EH (cell line): Measurements from ENCODE around the gene UCKL1.
A peak's percentile ranks its signal among the peaks of the same experiment; 100 is the strongest.
"Not testable (repeated sequence)": the region's sequence is repeated elsewhere in the genome, so short reads cannot be mapped to it uniquely, and the experiment has no call there.

Source experiments
- DNase-seq: peaks from one replicate; pipeline ENCODE4 v3.0.0-alpha.2; 2015; ENCODE audit warnings: low read depth

UCKL1 gene

GRCh38 chr20:63942969-63943807 lies 13.0 kb downstream of the UCKL1 start:
- DNase-seq = no peak

DNA sequence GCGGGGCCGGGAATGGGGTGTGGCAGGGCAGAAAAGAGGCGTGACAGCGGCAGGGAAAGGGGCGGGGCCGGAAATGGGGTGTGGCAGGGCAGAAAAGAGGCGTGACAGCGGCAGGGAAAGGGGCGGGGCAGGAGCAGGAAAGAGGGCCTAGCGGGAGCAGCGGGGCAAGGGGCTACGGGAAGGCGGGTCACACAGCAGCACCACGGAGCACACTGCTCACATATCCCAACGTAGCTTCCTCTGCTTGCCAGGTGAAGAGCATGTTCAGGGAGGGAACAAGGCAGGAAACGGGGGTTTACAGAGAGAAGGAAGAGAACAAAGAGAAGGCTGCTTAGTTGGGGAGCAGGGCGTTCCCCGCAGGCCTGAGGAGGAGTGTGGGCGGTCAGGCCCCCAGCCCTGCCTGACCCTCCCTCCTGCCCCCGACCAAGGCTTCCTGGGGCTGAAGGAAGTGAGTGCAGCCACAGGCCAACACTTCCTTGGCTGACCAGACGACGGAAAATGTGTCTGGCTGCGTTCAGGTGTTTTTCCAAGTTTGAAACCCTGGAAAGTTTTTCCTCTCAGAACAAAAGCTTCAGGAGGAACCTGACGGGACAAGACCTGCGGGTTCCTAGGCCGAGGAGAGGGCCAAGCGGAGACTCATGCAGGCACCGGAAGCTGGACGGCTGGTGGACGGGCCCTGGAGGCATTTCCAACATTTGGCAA lies 13.8 kb downstream of the UCKL1 start:
- DNase-seq = peak; percentile 30

GRCh38 chr20:63941282-63942081 lies 14.7 kb downstream of the UCKL1 start:
- peak; percentile 15 for DNase-seq

DNA sequence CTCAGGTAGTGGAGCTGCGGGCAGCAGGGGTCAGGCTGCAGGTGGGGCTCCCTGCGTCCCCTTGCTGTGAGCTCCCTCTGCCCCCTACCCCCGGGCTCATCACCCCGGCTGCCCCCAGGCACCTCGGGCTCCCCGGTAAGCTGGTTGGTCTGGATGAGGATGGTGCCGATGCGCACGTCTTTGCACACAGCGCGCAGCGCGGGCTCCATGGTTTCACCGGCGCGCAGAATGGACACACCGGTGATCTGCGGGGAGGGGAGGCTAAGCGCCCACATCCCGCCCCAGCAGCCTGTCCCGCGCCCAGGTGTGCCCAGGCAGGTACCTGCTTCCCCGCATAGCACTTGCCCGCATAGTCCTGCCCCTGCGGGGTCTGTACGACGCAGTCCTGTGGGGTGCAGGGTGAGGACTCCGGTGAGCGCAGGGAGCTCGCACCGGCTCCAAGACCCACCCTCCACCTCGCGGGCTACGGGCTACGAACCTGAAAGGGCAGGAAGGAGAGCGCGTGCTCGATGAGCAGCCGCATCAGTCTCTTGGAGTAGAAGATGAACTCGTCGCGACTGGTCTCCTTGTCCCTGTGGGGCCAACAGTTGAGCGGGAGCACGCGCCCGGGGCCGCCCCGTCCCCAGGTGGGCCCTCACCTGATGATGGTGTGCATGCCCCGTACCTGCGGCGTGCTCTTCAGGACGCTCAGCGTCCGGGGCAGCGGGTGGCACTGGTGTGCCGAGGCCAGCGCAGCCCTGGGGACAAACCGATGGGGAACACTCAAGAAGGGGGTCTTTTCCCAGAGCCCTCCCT lies 15.5 kb downstream of the UCKL1 start:
- no peak for DNase-seq

DNA sequence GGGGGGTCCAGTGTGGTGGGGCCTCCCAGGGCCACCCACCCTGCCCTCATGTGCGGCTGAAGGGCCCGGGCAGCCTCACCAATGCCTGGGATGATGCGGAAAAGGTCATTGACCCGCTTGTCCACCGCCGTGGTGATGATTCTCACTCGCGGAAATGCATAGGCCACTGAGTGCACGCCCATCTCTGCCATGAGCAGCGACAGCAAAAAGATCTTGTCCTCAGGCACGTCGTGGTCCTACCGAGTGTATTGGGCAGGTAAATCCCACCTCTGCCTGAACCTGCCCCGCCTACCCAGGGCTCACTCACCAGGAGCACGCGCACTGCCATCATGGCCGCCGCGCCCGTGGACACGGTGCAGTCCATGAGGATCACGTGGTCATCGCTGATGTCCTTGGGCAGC lies 16.1 kb downstream of the UCKL1 start:
- no peak for DNase-seq

- DNase-seq = no peak
Measured at GRCh38 chr20:63939061-63939935, 16.9 kb downstream of the UCKL1 start.

GRCh38 chr20:63937596-63937995 lies 18.6 kb downstream of the UCKL1 start:
- no peak for DNase-seq

DNA sequence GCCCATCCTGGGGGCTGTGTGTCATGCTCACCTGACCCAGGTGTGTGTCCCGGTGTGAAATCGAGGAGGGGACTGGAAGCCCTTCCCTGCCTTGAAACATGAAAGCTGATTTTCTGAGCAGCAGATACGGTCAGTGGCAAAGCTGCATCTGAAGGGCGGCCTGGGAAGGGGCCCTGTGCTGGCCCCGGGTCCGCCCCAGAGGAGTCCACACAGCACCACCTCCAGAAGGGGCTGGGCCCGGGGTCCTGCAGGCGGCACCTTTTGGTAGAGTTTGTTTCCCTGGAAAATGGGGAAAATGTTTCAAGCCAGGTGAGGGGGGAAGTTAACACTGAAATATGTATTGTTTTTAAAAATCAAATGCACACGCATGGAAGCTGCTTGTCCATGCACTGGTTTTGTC lies 20.8 kb downstream of the UCKL1 start:
- no peak for DNase-seq

DNA sequence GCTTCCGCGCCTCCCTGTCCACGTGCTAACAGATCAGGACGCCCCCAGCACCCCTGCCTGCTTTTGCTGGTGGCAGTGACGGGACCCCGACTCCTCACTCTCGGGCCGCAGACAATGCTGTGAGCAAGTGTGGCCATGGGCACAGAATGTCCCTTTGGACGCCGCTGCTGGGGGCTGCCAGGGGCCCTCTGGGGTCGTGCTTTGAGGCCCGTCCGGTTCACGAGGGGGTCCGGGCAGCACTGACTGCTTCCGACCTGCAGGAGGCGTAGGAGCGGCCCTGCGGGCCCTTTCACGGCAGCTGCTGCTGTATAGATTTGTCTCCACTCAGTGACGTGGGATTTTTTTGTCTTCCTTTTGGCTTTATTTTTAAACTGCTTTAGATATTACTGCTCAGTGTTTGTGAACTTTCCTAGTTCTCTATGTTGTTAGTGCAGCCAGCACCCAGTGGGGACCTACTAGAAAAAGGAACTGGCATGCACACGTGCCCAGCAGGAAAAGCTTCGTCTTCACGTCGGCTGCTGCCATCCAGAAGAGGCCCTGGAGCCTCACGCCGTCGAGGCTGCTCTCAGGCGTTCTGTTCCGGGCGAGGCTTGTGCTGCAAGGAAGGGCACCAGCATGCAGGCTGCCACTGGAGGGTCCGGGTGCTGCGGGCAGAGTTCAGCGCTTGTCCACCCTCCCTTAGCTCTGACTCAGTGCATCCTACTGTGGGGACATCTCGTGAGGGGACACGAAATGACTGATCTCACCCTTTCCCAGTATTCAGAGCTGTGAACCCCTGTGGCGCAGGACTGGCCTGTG lies 21.7 kb downstream of the UCKL1 start:
- no peak for DNase-seq

GRCh38 chr20:63933646-63934045 lies 22.6 kb downstream of the UCKL1 start:
- no peak for DNase-seq

GRCh38 chr20:63932606-63933160 lies 23.5 kb downstream of the UCKL1 start:
- DNase-seq = no peak

DNA sequence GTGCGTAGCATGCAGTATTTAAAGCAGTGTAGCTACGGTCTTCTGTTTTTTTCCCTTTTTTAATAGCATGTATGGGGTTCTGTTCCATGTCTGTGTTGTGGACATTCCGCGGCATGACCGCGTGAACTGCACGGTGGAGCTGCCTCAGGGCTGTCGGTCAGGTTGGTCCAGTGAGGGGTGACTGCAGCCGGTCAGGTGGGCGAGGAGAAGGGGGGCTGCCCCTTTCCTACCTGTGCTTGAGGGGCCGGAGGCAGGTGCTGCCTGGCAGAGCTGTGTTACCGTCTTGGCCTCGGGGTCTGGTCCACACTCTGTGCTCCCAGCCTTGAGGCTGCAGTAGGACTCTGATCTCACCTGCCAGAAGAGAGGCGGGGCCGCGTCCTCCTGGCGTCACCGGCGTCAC lies 24.5 kb downstream of the UCKL1 start:
- DNase-seq = no peak

- DNase-seq = no peak
Measured at GRCh38 chr20:63930971-63931553, 25.2 kb downstream of the UCKL1 start.

- DNase-seq = not testable (repeated sequence)
Measured at GRCh38 chr20:63929473-63929883, 26.7 kb downstream of the UCKL1 start.

DNA sequence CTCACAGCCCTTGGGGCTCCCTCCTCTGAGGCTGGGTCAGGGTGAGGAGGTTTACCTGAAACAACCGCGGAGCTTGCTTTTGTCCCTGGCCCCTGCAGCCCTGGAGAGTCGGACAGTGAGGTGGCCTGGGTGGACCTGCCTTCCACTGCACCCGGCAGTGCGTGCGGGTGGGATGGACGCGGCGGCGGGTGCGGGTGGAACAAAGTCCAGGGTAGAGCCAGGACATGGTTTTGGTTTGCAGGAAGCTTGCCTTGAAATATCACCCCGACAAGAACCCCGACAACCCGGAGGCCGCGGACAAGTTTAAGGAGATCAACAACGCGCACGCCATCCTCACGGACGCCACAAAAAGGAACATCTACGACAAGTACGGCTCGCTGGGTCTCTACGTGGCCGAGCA lies 27.1 kb downstream of the UCKL1 start:
- DNase-seq = no peak

DNA sequence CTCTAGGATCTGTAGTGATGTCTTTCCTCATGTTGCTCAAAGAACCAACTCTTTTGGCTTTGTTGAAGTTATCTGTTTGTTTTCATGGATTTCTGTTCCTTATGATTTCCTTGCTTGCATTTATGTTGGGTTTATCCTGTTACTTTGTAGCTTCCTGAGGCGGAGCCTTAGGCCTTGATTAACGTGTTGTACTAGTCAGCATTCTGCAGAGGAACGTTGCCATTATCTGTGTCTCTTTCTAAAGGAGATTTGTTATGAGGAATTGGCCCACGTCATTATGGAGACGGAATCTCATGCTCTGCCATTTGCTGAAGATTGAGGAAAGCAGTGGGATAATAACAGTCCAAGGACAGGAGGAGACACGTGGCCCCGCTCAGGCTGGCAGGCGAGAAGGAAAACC lies 29.9 kb downstream of the UCKL1 start:
- no peak for DNase-seq

DNA sequence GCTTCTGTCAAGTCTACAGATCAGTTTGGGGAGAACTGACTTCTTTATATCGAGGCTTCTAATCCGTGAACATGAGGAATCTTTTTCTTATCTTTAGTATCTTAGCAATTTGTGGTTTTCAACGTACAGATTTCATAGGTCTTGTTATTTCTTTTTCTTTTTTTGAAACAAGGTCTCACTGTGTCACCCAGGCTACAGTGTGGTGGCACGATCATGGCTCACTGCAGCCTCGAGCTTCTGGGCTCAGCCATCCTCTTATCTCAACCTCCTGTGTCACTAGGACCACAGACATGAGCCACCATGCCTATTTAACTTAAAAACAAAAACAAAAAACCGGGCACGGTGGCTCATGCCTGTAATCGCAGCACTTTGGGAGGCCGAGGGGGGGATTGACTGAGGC lies 32.0 kb downstream of the UCKL1 start:
- DNase-seq = no peak

DNA sequence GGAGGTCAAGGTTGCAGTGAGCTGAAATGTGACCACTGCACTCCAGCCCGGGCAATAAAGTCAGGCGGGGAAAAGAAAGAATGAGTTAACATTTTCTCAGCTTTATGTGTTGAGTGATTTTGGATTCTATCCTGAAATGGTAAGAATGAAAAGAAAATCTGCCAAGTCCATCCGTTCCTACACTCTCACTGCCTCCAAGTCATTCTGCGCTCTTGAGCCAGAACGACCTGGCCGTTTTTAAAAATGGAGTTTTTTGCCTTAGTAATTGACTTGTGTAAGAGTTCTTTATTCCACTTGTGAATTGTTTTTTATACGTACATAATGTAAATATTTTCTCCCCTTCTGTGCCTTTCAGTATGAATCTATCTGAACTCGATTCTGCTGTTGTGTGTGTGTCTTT lies 32.6 kb downstream of the UCKL1 start:
- DNase-seq = no peak

GRCh38 chr20:63920226-63920625 lies 36.0 kb downstream of the UCKL1 start:
- no peak for DNase-seq
